Stomach smooth muscle (tissue), 2 donors: ENCODE data around the gene PMF1.

Experiments
- H3K27ac ChIP-seq: one replicate; pipeline ENCODE4 v1.7.0; 2013; ENCODE audit warnings: mild to moderate bottlenecking, low read length, inconsistent platforms
- H3K27me3 ChIP-seq, 2 donors: one replicate each; pipeline ENCODE4 v1.7.0; 2013; ENCODE audit warnings: low read length in 2 of 2; ENCODE audit not compliant: insufficient read depth in 2 of 2, control insufficient read depth in 1 of 2
- H3K36me3 ChIP-seq, 2 donors: one replicate each; pipeline ENCODE4 v1.7.0; 2013; ENCODE audit warnings: low read length in 2 of 2; ENCODE audit not compliant: control insufficient read depth in 2 of 2, insufficient read depth in 2 of 2
- H3K4me1 ChIP-seq: one replicate; pipeline ENCODE4 v1.7.0; 2013; ENCODE audit warnings: low read length; ENCODE audit not compliant: control insufficient read depth, insufficient read depth
- H3K4me3 ChIP-seq, 2 donors: one replicate each; pipeline ENCODE4 v1.7.0; 2013; ENCODE audit warnings: low read length in 2 of 2
- H3K9ac ChIP-seq, 2 donors: one replicate each; pipeline ENCODE4 v1.7.0; 2013; ENCODE audit warnings: low read length in 2 of 2, mild to moderate bottlenecking in 1 of 2
- H3K9me3 ChIP-seq, 2 donors: one replicate each; pipeline ENCODE4 v1.7.0; 2013; ENCODE audit warnings: low read length in 2 of 2; ENCODE audit not compliant: control insufficient read depth in 2 of 2
- donor health status: healthy.
- donor health status: Pancreatic carcinoma.

PMF1 gene

GRCh38 chr1:156220226-156220625, 7.4 kb downstream of the PMF1 start:
- peaks cover 24% of the 10 kb centered on the region in 2 donors for H3K36me3 ChIP-seq
- no peak overlapping the region for H3K4me3 ChIP-seq
- H3K9ac ChIP-seq = no peak overlapping the region
- H3K27me3 ChIP-seq = no peaks in the 10 kb centered on the region
- H3K27ac ChIP-seq = no peak overlapping the region
- no peaks in the 10 kb centered on the region for H3K9me3 ChIP-seq
- H3K4me1 ChIP-seq = no peaks in the 10 kb centered on the region

- Histone ChIP-seq H3K4me1 (no peaks in the 10 kb centered on the region), H3K36me3 (peaks cover 24 to 31% of the 10 kb centered on the region in 2 donors), H3K27ac (no peak overlapping the region), H3K9me3 (no peaks in the 10 kb centered on the region), H3K9ac (no peak overlapping the region), H3K4me3 (no peak overlapping the region), H3K27me3 (no peaks in the 10 kb centered on the region)
Measured at GRCh38 chr1:156221986-156222692, 9.3 kb downstream of the PMF1 start.

DNA sequence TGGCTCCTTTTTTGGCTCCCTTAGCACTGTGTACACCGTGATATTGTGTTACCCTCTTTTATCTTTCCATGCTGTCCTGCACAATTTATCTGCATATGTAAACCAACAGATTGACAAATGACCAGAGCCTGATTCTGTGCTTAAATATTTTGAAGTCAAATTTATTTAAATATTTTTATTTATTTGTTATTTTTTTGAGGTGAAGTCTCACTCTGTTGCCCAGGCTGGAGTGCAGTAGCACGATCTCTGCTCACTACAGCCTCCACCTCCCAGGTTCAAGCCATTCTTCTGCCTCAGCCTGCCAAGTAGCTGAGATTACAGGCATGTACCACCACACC, 12.8 kb downstream of the PMF1 start:
- Histone ChIP-seq H3K36me3 (peaks cover 30 to 36% of the 10 kb centered on the region in 2 donors), H3K9me3 (no peaks in the 10 kb centered on the region), H3K27me3 (no peaks in the 10 kb centered on the region), H3K27ac (no peak overlapping the region), H3K4me1 (peaks cover 3% of the 10 kb centered on the region), H3K4me3 (no peak overlapping the region), H3K9ac (no peak overlapping the region)

DNA sequence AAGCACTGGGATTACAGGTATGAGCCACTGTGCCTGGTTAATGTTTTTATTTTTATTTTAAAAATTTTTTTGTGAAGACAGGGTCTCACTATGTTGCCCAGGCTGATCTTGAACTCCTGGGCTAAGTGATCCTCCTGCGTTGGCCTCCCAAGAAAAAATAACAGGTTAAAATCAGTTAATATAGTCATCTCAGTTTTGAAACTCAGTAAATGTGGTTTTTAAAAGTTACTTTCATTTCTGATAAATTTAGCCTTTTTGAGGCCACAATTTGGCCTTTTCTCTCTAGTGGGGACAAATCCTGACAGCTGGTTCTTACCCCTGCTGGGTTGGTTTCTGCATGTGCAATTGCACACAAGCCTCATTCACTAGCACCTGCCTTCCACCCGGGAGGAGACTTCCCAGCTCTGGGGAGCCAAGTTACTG, 13.3 kb downstream of the PMF1 start:
- Histone ChIP-seq H3K9me3 (no peaks in the 10 kb centered on the region), H3K27ac (no peak overlapping the region), H3K36me3 (peaks cover 28 to 34% of the 10 kb centered on the region in 2 donors), H3K27me3 (no peaks in the 10 kb centered on the region), H3K9ac (no peak overlapping the region), H3K4me3 (no peak overlapping the region), H3K4me1 (peaks cover 3% of the 10 kb centered on the region)

- no peaks in the 10 kb centered on the region for H3K27me3 ChIP-seq
- peaks cover 3% of the 10 kb centered on the region for H3K4me1 ChIP-seq
- no peak overlapping the region for H3K9ac ChIP-seq
- peaks cover 22 to 27% of the 10 kb centered on the region in 2 donors for H3K36me3 ChIP-seq
- H3K4me3 ChIP-seq = no peak overlapping the region
- H3K27ac ChIP-seq = no peak overlapping the region
- no peaks in the 10 kb centered on the region for H3K9me3 ChIP-seq
Measured at GRCh38 chr1:156226782-156227181, 14.0 kb downstream of the PMF1 start.

DNA sequence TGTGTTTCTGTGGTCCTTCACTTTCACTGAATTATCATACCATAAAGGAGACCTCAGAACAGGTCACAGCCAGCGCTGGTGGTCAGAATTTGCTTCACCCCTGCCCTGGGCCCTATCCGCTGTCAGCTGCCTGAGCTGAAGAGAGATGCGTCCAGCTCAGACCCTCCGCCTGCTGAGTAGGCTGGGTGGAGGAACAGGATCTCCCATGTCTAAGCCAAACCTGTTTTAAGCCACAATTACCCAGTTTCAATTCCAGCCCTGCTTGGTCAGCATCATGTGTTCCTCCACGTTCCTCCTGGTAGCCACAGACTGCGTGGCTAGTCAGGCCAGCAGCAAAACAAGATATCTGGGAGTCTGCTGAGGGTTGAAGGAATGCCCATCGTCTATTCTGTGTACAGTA, 15.7 kb downstream of the PMF1 start:
- Histone ChIP-seq H3K36me3 (peaks cover 11 to 23% of the 10 kb centered on the region in 2 donors), H3K4me1 (peaks cover 3% of the 10 kb centered on the region), H3K27ac (no peak overlapping the region), H3K9me3 (no peaks in the 10 kb centered on the region), H3K9ac (no peak overlapping the region), H3K4me3 (no peak overlapping the region), H3K27me3 (no peaks in the 10 kb centered on the region)

DNA sequence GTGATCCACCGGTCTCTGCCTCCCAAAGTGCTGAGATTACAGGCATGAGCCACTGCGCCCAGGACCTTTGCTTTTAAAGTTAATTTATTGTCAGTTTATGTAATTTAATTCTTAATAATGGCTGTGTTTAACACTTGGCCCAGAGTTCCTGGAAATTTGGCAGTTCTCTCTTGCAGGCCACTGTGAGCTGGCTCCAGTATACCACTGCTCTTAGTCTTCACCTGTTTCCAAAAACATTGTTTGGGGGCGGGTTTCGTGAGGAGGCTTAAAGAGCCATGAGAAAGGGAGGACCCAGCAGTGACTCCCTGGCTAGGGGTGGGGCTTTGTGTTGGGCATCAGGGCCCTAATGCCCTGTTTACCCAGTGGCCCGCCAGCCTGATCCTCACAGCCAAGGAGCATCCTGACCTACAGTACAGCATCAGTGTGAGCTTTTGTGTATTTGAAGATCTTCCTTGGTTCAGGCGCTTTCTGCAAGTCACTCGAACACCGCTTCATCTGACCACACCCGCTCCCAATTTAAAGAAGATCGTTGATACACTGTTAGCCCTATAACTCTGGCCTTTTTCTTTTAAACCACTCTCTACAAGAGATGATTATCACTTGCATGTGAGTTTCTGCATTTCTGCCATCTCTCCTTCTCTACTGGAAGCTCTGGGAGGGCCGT, 17.1 kb downstream of the PMF1 start:
- Histone ChIP-seq H3K36me3 (peaks cover 17 to 28% of the 10 kb centered on the region in 2 donors), H3K27ac (no peak overlapping the region), H3K9me3 (no peaks in the 10 kb centered on the region), H3K9ac (peak overlapping the region in 1 of 2 donors; percentile 29), H3K27me3 (no peaks in the 10 kb centered on the region), H3K4me1 (peaks cover 3% of the 10 kb centered on the region), H3K4me3 (no peak overlapping the region)

- H3K27me3 ChIP-seq = no peaks in the 10 kb centered on the region
- peaks cover 17 to 28% of the 10 kb centered on the region in 2 donors for H3K36me3 ChIP-seq
- no peak overlapping the region for H3K4me3 ChIP-seq
- H3K9ac ChIP-seq = no peak overlapping the region
- peaks cover 3% of the 10 kb centered on the region for H3K4me1 ChIP-seq
- H3K27ac ChIP-seq = no peak overlapping the region
- H3K9me3 ChIP-seq = no peaks in the 10 kb centered on the region
Measured at GRCh38 chr1:156230473-156230837, 17.6 kb downstream of the PMF1 start.

DNA sequence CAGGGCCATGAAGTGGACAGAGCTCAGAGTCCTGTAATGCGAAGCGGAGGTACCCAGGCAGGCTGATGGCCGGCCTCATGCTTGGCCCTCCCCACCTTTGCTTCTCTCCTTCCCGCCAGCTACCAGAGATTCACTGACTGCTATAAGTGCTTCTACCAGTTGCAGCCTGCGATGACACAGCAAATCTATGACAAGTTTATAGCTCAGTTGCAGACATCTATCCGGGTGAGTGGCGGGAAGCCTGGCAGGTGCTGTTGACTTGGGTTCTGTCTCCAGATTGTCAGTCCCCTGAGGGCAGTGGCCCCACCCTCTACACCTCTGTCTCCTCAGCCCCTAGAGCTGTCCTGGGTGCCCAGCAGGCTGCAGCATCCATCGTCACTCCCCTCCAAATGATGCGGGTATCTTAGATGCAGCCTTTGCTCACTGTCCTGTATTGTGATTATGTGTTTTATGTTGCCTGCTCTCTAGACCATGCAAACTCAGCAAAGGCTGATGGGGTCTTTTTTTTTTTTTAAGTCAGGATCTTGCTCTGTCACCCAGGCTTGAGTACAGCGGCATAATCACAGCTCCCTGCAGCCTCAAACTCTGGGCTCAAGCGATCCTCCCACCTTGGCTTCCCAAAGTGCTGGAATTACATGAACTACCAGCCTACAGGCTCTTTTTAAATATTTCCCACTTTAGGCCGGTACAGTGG, 19.5 kb downstream of the PMF1 start:
- Histone ChIP-seq H3K27me3 (no peaks in the 10 kb centered on the region), H3K9ac (no peak overlapping the region), H3K27ac (no peak overlapping the region), H3K36me3 (peaks cover 33 to 36% of the 10 kb centered on the region in 2 donors), H3K4me3 (no peak overlapping the region), H3K9me3 (no peaks in the 10 kb centered on the region), H3K4me1 (peaks cover 3% of the 10 kb centered on the region)

DNA sequence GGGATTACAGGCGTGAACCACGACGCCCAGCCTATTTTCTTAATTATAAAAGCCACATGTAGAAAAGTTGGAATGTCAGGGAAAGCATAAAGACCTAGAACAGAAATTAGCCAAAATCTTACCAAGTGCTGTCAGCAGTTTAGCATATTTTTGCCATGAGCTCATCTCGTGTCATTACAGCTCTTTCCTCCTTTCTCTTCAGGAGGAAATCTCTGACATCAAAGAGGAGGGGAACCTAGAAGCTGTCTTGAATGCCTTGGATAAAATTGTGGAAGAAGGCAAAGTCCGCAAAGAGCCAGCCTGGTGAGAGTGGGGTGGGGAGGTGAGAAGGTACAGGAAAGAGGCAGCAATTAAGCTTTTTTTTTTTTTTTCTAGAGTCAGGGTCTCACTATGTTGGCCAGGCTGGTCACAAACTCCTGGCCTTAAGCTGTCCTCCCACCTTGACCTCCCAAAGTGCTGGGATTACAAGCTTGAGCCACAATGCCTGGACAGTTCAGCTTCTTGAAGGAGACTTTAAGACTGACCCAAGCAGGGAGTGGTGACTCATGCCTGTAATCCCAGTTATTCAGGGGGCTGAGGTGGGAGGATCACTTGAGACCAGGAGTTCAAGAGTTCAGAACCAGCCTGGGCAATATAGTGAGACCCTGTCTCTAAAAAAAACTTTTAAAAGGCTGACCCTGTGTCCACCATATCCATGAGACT, 20.8 kb downstream of the PMF1 start:
- H3K4me1 ChIP-seq = peaks cover 3% of the 10 kb centered on the region
- no peaks in the 10 kb centered on the region for H3K9me3 ChIP-seq
- H3K4me3 ChIP-seq = no peak overlapping the region
- H3K27me3 ChIP-seq = no peaks in the 10 kb centered on the region
- H3K27ac ChIP-seq = no peak overlapping the region
- no peak overlapping the region for H3K9ac ChIP-seq
- H3K36me3 ChIP-seq = peaks cover 31 to 37% of the 10 kb centered on the region in 2 donors
